KBM-7 (cell line): Measurements from ENCODE around the gene KLK7.

Source experiments
- DNase-seq: peaks from one replicate; pipeline ENCODE4 v3.0.0-alpha.2; 2015
- in situ Hi-C: fragments of 300-500 bp; cut with MboI; formaldehyde crosslinking; loops from 2 replicates; pipeline ENCODE4 v1.14.3; 2020; ENCODE audit warnings: low sequenced_read_pairs, low pct_unique_long_range_greater_than_20kb, mixed read lengths

KLK7 gene

GRCh38 chr19:50952910-50953309 lies 30.8 kb downstream of the KLK7 start, which contains the start of gene KLK5:
TSS of gene KLK5 (minus strand) at chr19:50953038. CDS start at chr19:50952657, 381 bp downstream.
- no peak for DNase-seq
- in situ Hi-C loops = no loop called here

DNA sequence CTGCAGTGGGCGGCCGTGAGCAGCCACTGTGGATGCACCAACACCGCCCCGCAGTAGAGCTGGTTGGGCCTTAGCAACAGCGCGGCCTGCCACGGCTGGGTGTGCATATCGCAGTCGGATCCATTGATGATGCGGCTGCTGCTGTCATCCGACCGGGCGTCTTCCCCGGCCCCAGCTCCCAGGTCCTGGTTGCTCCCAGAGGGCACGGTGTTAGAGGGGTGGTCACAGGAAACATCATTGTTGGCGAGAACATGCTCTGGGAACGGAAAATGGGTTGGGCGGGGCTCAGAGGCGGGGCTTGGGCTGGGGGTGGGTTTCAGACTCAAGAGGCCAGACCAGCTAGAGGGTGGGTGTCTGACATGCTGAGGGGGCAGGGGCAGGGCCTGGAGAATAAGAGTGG lies 33.9 kb downstream of the KLK7 start:
- no peak for DNase-seq
- in situ Hi-C loops = no loop called here

DNA sequence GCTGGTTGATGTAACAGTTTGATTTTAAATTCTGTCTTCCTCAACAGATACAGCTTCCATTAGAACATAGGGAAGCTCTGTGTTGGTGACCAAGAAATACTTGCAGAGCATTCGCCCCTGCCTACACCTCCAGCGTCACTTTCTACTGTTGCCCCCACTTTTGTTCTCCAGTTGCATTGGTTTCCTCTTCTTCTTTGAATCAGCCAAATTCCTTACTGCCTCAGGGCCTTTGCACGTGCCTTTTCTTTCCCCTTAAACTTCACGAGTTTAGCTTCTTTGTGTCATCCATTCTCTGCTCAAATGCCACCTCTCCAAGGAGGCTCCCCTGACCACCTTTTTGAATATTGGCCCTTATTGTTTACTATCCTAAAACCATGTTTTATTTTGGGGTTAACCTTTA lies 36.6 kb downstream of the KLK7 start:
- in situ Hi-C loops = no loop called here
- DNase-seq = no peak

GRCh38 chr19:50944795-50945194 lies 38.9 kb downstream of the KLK7 start:
- in situ Hi-C loops = no loop called here

DNA sequence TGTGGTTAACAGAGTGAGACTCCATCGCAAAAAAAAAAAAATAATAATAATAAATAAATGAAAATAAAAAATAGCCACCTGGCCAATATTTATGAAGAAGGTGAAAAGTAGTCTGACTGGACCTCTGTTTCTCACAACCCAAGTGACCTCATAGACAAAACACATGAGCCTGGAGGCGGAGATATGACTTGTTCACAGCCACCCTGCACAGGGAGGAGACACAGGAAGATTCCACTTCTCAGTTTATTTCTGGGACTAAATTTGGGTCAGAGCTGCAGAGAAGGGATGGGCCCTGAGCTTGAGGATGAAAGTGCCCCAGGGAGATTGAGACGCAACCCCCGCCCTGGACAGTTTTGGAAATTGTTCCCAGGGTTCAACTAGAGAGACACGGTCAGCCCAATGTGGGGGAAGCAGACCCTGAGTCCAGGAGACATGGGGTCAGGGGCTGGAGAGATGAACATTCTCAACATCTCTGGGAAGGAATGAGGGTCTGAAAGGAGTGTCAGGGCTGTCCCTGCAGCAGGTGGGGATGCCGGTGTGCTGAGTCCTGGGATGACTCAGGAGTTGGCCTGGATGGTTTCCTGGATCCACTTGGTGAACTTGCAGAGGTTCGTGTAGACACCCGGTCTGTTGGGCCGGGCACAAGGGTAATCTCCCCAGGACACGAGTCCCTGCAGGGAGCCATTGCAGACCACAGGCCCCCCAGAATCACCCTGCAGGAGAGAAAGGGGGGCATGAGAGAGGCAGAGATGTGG lies 40.5 kb downstream of the KLK7 start:
- in situ Hi-C loops = no loop called here
- no peak for DNase-seq

More at GRCh38 chr19:50944795-50945194, 38.9 kb downstream of the KLK7 start:
- DNase-seq = no peak

DNA sequence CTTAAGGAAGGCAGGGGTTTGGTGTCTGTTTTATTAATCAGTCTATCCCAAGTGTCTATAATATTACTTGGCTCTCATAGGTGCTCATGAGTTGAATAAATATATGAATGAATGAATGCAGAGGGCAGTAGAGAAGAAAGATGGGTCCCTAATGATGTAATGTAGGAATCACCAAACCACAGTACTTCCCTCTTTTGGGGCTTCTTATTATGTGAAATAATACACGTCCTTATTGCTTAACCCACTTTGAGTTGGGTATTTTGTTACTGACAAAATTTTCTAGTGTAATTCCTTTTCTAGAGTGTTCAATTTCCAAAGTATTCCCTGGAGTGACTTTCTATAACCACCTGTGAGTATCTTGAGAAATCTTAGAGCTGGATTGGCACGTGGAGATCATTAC lies 44.1 kb downstream of the KLK7 start:
- in situ Hi-C loops = no loop called here
- DNase-seq = no peak

GRCh38 chr19:50933640-50934039 lies 50.1 kb downstream of the KLK7 start:
- in situ Hi-C loops = no loop called here
- no peak for DNase-seq

GRCh38 chr19:50932690-50933083 lies 51.0 kb downstream of the KLK7 start:
- no peak for DNase-seq
- in situ Hi-C loops = no loop called here

- in situ Hi-C loops = no loop called here
Observed at GRCh38 chr19:50932018-50932689, 51.6 kb downstream of the KLK7 start.

GRCh38 chr19:50931023-50931422 lies 52.7 kb downstream of the KLK7 start:
- no peak for DNase-seq
- in situ Hi-C loops = no loop called here

More at GRCh38 chr19:50932018-50932689, 51.6 kb downstream of the KLK7 start:
- no peak for DNase-seq

- DNase-seq = no peak
- in situ Hi-C loops = no loop called here
Observed at GRCh38 chr19:50928831-50929230, 54.9 kb downstream of the KLK7 start.
